Stimulated activated CD4-positive, alpha-beta T cell treated with anti-CD3 and anti-CD28 coated beads, Interleukin-4, amount 100 ng/mL, for 1 hour (primary cell): ENCODE results near the gene IFT43.

Experiments used
- DNase-seq: peaks from one replicate; pipeline ENCODE4 v3.0.0-alpha.2; 2020

Gene IFT43

GRCh38 chr14:76083796-76084765, 98.5 kb downstream of the IFT43 start:
- no peak for DNase-seq

GRCh38 chr14:76085358-76085757, 99.8 kb downstream of the IFT43 start:
- DNase-seq: no peak

GRCh38 chr14:76086636-76087035, 101.1 kb downstream of the IFT43 start:
- no peak for DNase-seq

DNA sequence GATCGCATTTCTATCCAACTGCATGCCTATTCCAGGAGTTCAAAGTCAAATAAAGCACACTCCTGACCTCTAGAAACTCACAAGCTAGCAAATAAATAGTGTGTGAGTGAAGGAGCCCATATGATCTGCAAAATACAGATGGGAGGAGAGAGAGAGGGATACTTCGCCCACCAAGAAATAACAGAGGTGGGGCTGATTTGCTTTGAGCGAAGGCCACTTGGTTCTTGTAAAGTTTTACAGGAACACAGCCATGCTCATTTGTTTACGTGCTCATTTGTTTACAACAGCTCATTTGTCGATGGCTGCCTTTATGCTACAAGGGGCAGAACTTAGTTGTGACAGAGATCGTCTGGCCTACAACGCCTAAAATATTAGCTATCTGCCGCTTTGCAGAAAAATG, 102.8 kb downstream of the IFT43 start:
- DNase-seq: no peak

DNA sequence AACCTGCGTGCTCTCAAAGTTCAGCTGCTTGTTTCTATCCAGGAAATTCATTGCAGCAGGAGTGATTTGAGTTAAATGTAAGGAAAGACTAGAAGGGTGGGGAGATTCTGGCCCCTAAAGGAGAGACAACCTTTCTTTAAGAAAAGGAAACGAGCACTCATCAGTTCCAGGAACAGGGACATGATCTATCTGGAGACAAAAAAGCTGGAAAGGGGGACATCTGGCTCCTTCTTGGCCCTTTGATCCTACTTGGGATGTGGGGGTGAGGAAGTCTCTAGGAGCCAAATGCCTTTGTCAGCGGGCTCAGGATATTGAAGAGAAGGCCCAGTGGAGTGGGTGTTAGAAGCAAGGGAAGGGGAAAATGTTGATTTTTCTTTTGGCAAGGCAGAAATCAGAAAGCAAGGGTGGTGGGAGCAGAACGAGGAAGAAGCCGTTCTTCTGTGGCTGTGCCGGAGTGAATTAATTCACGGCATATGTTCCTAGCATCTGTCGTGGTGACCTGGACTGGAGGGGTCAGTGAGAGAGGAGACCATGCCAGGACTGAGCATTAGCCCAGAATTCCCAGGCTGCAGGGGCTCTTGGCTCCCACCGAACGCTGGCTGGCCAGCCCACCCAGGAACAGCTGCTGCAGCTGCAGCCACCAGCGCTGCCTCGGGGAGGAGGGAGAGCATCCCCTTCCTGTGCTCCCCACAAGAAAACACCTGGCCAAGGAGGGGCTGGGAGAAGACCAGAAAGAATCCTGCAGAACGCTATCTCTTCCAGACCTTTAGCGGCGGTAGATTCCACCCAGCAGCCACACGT, 103.4 kb downstream of the IFT43 start:
- no peak for DNase-seq

- no peak for DNase-seq
Measured at GRCh38 chr14:76089575-76089974, 104.0 kb downstream of the IFT43 start.

- DNase-seq: no peak
Measured at GRCh38 chr14:76090616-76091391, 105.2 kb downstream of the IFT43 start.

- DNase-seq: no peak
Measured at GRCh38 chr14:76093077-76093476, 107.5 kb downstream of the IFT43 start.

DNA sequence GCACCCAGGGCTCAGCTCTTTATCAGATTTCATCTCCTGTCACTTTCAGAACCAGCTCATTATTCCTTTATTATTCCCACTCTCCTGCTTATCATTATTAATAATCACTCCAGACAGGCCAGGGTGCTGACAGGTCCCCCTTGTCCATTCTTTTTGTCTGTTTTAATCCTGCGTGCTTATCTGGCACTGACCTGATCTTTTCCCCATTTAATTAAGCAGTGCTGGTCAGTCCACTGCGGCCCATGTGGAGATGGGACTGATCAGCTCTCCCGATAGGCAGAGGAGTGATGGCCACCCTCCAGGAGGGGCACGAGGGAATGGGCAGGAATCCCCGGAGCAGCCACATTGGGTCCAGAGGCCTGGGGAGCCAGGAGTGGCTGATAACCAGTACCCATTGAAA, 110.7 kb downstream of the IFT43 start:
- DNase-seq: no peak

GRCh38 chr14:76097547-76097946, 112.0 kb downstream of the IFT43 start:
- no peak for DNase-seq

DNA sequence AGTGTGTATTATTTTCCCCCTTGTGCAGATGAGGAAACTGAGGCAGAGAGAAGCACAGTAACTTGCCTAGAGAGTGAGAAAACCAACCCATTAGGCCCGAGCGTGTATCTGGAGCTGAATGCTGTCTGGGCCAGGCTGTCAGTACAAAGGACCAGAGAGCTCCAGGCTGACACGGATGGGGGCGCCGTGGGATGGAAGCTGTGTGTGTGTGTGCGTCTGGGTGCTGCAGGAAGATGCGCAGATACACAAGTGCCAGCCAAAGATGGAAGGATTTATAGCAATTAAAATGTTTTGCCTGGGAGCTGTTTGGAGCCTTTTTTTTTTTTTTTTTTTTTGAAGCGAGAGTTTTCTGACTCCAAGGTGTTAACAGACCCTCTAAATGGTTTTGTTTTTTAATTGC, 112.5 kb downstream of the IFT43 start:
- no peak for DNase-seq

DNA sequence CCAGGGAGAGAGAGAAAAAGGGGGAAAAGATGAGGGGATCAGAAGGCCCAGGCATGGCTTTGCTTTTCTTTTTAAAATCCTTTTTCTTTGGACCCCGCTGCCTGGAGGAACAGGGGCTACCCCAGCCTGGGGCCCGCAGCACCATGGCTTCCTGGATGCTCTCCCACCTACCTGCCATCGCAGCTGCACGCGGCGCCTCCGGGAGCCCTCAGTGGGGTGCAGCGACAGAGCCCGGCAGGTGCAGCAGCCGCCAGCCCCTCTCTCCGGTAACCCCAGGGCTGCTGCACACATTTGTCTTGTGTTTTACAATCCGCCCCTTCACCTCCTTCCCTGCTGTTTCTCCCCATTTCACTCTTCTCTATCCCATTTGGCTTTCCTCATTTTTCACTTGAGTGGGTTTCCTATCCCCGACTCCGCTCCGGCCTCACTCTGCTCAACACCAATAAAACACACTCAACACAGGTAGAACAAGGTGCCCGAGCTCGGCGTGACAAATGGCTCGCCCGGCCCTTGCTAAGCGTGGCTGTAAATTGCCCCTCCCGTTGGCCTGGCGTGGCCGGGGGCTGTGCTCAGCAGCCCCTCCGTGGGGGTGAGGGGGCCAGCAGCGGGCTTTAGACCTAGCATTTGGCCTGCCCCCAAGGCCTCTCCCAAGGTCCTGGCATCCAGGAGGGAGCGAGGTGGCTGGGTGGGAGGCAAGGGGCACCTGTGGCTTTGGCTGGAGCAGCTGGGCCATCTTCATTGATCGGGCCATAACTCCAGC, 113.5 kb downstream of the IFT43 start:
- DNase-seq: no peak

DNA sequence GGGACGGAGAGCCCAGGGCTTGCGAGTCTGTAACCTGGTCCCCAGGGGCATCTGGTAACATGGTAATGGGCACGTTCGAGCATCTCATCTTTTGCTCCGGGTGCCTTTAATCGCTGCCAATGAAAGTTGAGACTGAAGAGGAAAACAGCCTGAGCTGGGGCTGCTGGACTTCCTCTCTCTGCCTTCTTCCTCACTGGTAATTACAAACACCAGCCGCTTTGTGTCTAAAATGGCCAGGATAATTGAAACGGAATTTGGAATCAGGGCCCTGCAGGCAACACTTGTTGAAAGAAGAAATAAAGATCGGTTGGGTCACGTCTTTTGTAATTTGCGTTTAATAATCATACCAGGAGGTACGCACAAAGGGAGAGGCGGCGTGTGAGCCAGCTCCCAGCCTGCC, 114.7 kb downstream of the IFT43 start:
- DNase-seq: no peak

GRCh38 chr14:76101391-76102379, 116.1 kb downstream of the IFT43 start:
- DNase-seq: no peak

DNA sequence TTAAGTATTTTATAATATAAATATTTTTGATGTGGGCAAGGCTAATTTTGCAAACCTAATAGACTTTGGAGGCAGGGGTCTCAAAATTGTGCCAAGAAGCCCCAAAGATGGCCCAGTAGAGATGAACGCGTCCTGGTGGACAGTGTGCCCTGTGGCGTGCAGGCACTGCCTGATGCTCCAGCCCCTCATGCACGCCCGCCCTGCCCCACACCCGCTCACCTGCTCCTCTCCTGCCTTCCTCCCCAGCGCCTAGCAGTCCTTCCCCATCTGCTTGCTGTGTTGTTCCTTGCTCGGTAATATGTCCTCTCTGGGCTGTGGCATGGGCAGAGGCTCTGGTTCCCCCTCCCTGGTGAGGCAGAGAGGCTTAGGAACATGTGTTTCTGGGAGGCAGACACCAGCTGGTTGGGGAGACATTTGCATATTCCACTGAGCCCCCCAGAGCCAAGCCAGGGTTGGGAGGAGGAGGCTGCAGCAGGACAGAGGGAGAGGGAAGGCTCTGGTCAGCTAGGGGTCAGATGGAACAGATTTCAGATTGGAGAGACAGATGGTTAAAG, 119.3 kb downstream of the IFT43 start:
- DNase-seq: no peak

DNA sequence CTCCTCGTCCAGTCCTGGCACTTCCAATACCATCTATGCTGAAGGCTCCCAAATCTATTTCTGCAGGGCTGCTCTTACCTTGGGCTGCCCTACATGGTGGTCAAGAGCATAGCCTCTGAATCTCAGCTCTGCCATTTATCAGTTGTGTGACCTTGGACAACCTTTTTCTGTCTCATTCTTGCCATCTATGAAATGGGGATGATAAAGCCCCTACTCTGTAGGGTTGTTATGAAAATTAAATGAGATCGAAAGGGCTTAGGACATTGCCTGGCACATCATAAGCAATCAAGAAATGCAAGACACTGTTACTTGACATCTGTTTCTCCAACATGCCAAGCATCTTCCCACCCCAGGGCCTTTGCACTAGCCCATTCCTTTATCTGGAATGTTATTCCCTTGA, 120.6 kb downstream of the IFT43 start:
- DNase-seq: no peak

DNA sequence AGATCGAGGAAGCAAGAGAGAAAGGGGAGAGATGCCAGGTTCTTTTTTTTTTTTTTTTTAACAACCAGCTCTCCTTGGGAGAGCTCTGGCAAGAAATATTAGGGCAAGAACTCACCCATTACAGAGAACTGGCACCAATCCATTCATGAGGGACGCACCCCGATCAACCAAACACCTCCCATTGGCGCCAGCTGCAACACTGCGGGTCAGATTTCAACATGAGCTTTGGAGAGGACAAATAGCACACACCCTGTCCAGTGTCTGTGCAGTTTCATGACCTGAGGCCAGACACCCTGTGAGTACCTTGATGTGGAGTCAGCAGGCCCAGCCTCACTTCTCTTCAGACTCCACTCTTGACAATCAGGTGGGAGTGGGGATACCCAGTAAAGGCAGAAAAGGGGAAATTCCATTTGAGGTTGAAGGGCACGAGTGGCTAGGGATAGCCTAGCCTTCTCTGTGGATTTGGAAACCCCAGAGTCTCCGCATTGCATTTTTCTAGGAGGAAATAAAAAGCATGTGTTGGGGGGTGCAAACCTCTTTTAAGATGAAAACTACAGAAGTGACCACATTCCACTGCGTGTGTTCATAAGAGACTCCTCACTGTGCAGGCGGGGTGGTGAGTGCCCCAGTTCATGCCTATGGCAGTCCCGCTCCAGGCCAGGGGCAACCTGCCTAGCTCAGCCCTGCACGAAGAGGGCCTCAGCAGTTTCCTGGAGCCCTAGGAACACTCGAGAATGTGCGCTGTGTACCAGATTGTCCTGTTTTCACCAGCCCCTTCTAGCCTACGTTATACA, 123.7 kb downstream of the IFT43 start:
- no peak for DNase-seq

- DNase-seq: no peak
Measured at GRCh38 chr14:76112889-76113624, 127.5 kb downstream of the IFT43 start.

DNA sequence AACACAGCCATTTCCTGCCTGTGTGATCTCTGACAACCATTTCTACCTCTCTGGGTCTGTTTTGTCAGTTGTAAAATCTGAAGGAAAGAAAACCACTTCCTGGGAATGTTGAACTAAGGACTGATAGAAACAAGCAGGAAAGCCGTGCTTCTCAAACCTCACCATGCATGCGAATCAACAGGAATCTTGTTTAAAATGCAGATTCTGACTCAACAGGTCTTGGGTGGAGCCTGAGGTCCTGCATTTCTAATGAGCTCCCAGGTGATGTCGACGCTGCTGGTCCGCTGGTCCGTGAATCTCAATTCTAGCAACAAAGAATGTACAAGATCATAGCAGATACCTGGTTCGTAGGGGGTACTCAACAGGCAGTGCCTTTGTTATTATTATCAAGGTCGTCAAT, 128.1 kb downstream of the IFT43 start:
- no peak for DNase-seq
